Suprapubic skin (tissue), 4 donors: ENCODE measurements around the gene BCLAF3.

Source experiments
- POLR2A ChIP-seq, 2 donors: fragments of 450-650 bp; IDR thresholded peaks; one replicate each; pipeline ENCODE4 v1.6.1; 2017; ENCODE audit warnings: antibody characterized with exemption in 2 of 2, mild to moderate bottlenecking in 2 of 2, moderate library complexity in 2 of 2
- POLR2AphosphoS5 ChIP-seq, 3 donors: sonication (generic); formaldehyde crosslinking; IDR thresholded peaks; one replicate each; pipeline ENCODE4 v1.6.1; 2017; ENCODE audit warnings: antibody characterized with exemption in 3 of 3
- TF ChIP-seq, protein P1 (sequence below), 2 donors: fragments of 200-600 bp in 1 of 2; fragments of 450-650 bp in 1 of 2; sonication (generic) in 1 of 2; IDR thresholded peaks; one replicate each; pipeline ENCODE4 v1.5.1; 2016 to 2019; ENCODE audit warnings: antibody characterized with exemption in 2 of 2, mild to moderate bottlenecking in 1 of 2, moderate library complexity in 1 of 2

GRCh38 chrX:19954335-19955096 lies 36.3 kb downstream of the BCLAF3 start:
- TF ChIP-seq, protein P1, sequence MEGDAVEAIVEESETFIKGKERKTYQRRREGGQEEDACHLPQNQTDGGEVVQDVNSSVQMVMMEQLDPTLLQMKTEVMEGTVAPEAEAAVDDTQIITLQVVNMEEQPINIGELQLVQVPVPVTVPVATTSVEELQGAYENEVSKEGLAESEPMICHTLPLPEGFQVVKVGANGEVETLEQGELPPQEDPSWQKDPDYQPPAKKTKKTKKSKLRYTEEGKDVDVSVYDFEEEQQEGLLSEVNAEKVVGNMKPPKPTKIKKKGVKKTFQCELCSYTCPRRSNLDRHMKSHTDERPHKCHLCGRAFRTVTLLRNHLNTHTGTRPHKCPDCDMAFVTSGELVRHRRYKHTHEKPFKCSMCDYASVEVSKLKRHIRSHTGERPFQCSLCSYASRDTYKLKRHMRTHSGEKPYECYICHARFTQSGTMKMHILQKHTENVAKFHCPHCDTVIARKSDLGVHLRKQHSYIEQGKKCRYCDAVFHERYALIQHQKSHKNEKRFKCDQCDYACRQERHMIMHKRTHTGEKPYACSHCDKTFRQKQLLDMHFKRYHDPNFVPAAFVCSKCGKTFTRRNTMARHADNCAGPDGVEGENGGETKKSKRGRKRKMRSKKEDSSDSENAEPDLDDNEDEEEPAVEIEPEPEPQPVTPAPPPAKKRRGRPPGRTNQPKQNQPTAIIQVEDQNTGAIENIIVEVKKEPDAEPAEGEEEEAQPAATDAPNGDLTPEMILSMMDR (IDR thresholded peaks at IDR 0.05): no peak
- TF ChIP-seq POLR2A (IDR thresholded peaks at IDR 0.05) (no peak), POLR2AphosphoS5 (IDR thresholded peaks at IDR 0.05) (no peak)
